ENCODE data around the gene CIT.
A peak's percentile ranks its signal among the peaks of the same experiment; 100 is the strongest.
"Not testable (repeated sequence)": the region's sequence is repeated elsewhere in the genome, so short reads cannot be mapped to it uniquely, and the experiment has no call there.

GRCh38 chr12:119658166-119658565 is 219.0 kb downstream of the CIT start:
- TF ChIP-seq, protein P1, sequence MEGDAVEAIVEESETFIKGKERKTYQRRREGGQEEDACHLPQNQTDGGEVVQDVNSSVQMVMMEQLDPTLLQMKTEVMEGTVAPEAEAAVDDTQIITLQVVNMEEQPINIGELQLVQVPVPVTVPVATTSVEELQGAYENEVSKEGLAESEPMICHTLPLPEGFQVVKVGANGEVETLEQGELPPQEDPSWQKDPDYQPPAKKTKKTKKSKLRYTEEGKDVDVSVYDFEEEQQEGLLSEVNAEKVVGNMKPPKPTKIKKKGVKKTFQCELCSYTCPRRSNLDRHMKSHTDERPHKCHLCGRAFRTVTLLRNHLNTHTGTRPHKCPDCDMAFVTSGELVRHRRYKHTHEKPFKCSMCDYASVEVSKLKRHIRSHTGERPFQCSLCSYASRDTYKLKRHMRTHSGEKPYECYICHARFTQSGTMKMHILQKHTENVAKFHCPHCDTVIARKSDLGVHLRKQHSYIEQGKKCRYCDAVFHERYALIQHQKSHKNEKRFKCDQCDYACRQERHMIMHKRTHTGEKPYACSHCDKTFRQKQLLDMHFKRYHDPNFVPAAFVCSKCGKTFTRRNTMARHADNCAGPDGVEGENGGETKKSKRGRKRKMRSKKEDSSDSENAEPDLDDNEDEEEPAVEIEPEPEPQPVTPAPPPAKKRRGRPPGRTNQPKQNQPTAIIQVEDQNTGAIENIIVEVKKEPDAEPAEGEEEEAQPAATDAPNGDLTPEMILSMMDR (IDR thresholded peaks at IDR 0.05): peak in 2 of 4 donors; percentile 7 to 31
- not testable (repeated sequence) for TF ChIP-seq POLR2A (IDR thresholded peaks at IDR 0.05)
